B cell (primary cell): ENCODE data around the gene CPB2. TPM values are rescaled to one million over a fixed set of nuclear protein-coding genes. Genes with fewer than 3 reads are reported as not detected.

Experiments used
- ATAC-seq: fragments of 200-7000 bp; cut with Tn5 transposase; one replicate; pipeline ENCODE4 v1.10.0; 2021; ENCODE audit warnings: low read depth, mild to moderate bottlenecking, moderate number of reproducible peaks, moderate library complexity
- CTCF ChIA-PET: fragments of 350-600 bp; sonication (Branson Sonifier 250); formaldehyde crosslinking; loops from one replicate; lab custom pipeline; 2021; ENCODE audit warnings: antibody characterized with exemption, inconsistent platforms; lab: Charles Lee
- POLR2A ChIA-PET: fragments of 350-600 bp; sonication (Branson Sonifier 250); formaldehyde crosslinking; loops from one replicate; lab custom pipeline; 2021; ENCODE audit warnings: antibody characterized with exemption; lab: Charles Lee
- DNase-seq: peaks from one replicate; pipeline ENCODE4 v3.0.0; 2013
- H2AFZ ChIP-seq: 2 replicates; pipeline ENCODE4 v1.6.1; 2012; ENCODE audit warnings: mild to moderate bottlenecking, low read depth, low read length; ENCODE audit not compliant: insufficient read depth, poor library complexity, severe bottlenecking
- H3K27ac ChIP-seq, 2 donors: 1 replicate in 1 of 2; 2 replicates in 1 of 2; pipeline ENCODE4 v1.5.1; 2012 to 2013; ENCODE audit warnings: low read length in 2 of 2, mild to moderate bottlenecking in 2 of 2, moderate library complexity in 1 of 2
- H3K27me3 ChIP-seq, 4 experiments: fragments of 200-600 bp in 1 of 4; sonication (generic) in 1 of 4; replicated peaks in 1 of 4; 1 replicate in 2 of 4; 2 replicates in 2 of 4; pipeline versions ENCODE4 v1.6.1 to v1.7.0; 2013 to 2016; ENCODE audit warnings: low read length in 3 of 4, mild to moderate bottlenecking in 2 of 4, mixed read lengths in 1 of 4, moderate library complexity in 1 of 4; ENCODE audit not compliant: insufficient read depth in 4 of 4, control insufficient read depth in 3 of 4; ENCODE audit errors: control extremely low read depth in 1 of 4
- H3K36me3 ChIP-seq, 2 experiments: replicated peaks in 1 of 2; 1 replicate in 1 of 2; 2 replicates in 1 of 2; pipeline versions ENCODE4 v1.6.1 to v1.7.1; 2013; ENCODE audit warnings: low read length in 1 of 2; ENCODE audit not compliant: insufficient read depth in 2 of 2, control insufficient read depth in 1 of 2; ENCODE audit errors: control extremely low read depth in 1 of 2, extremely low read depth in 1 of 2
- H3K4me1 ChIP-seq, 2 donors: fragments of 200-600 bp in 1 of 2; sonication (generic) in 1 of 2; 1 replicate in 1 of 2; 2 replicates in 1 of 2; pipeline versions ENCODE4 v1.5.1 to v1.6.1; 2013 to 2017; ENCODE audit warnings: low read length in 2 of 2; ENCODE audit not compliant: control insufficient read depth in 2 of 2, insufficient read depth in 2 of 2
- H3K4me2 ChIP-seq: replicated peaks from 2 replicates; pipeline ENCODE3; 2012; ENCODE audit warnings: mild to moderate bottlenecking, low read depth, low read length; ENCODE audit not compliant: poor library complexity, severe bottlenecking
- H3K4me3 ChIP-seq, 5 experiments: fragments of 200-600 bp in 1 of 5; sonication (generic) in 1 of 5; 1 replicate in 3 of 5; 2 replicates in 2 of 5; pipeline versions ENCODE4 v1.5.1 to v1.7.0; 2011 to 2016; ENCODE audit warnings: low read length in 4 of 5, mild to moderate bottlenecking in 4 of 5, low read depth in 2 of 5, control low read depth in 1 of 5, moderate library complexity in 1 of 5; ENCODE audit not compliant: insufficient read depth in 1 of 5; ENCODE audit errors: control extremely low read depth in 1 of 5, extremely low read depth in 1 of 5
- H3K79me2 ChIP-seq: fragments of 200-600 bp; sonication (generic); one replicate; pipeline ENCODE4 v1.6.0; 2016; ENCODE audit warnings: low read length; ENCODE audit not compliant: control insufficient read depth, insufficient read depth
- H3K9ac ChIP-seq: fragments of 200-600 bp; sonication (generic); 2 replicates; pipeline ENCODE4 v1.6.1; 2017; ENCODE audit warnings: mild to moderate bottlenecking, low read length, moderate library complexity
- H3K9me3 ChIP-seq, 3 donors: one replicate each; pipeline versions ENCODE4 v1.6.1 to v1.7.1; 2013; ENCODE audit warnings: low read length in 2 of 3; ENCODE audit not compliant: control insufficient read depth in 2 of 3, insufficient read depth in 1 of 3; ENCODE audit errors: control extremely low read depth in 1 of 3
- H4K20me1 ChIP-seq: 2 replicates; pipeline ENCODE4 v1.6.0; 2012; ENCODE audit warnings: mild to moderate bottlenecking, low read length; ENCODE audit not compliant: insufficient read depth, control insufficient read depth, poor library complexity, severe bottlenecking
- H3K27ac Mint-ChIP-seq: one replicate; pipeline ENCODE4 v1.8.0; 2021; ENCODE audit warnings: mixed read lengths
- H3K27me3 Mint-ChIP-seq: one replicate; pipeline ENCODE4 v1.8.0; 2021; ENCODE audit warnings: mixed read lengths
- H3K4me1 Mint-ChIP-seq: one replicate; pipeline ENCODE4 v1.8.0; 2021; ENCODE audit warnings: mixed read lengths
- H3K4me3 Mint-ChIP-seq: one replicate; pipeline ENCODE4 v1.8.0; 2021; ENCODE audit warnings: mixed read lengths
- H3K9me3 Mint-ChIP-seq: one replicate; pipeline ENCODE4 v1.8.0; 2022; ENCODE audit warnings: mixed read lengths; ENCODE audit not compliant: insufficient read depth
- CTCF ChIP-seq: fragments of 200-600 bp; IDR thresholded peaks from one replicate; pipeline ENCODE4 v1.8.0; 2022; ENCODE audit warnings: antibody characterized with exemption, mild to moderate bottlenecking
- EZH2 ChIP-seq: IDR thresholded peaks from 2 replicates; pipeline ENCODE4 v1.6.1; 2012; ENCODE audit warnings: borderline replicate concordance, low read depth, mild to moderate bottlenecking, moderate library complexity, low read length; ENCODE audit not compliant: insufficient read depth, poor library complexity, severe bottlenecking
- WGBS: methylation state at CpG from one replicate; pipeline ENCODE4 v1.1.5; 2013; ENCODE audit warnings: missing lambda C conversion rate; ENCODE audit not compliant: insufficient coverage; 5-methylcytosine and 5-hydroxymethylcytosine counted together
- intact Hi-C: fragments of 100-400 bp; cut with micrococcal nuclease; formaldehyde crosslinking; loops from one replicate; pipeline ENCODE4 v1.10.0; 2022
- polyA plus RNA-seq: library from polyadenylated mRNA; depleted of rRNA; stranded (reverse); fragments of >200 nt; gene quantifications from 2 replicates; pipeline ENCODE4 v1.2.3, GENCODE V29; 2012
- total RNA-seq, 2 donors: library from RNA; stranded (reverse); fragments of 120-200 nt in 1 of 2; gene quantifications; 1 replicate in 1 of 2; 2 replicates in 1 of 2; pipeline versions ENCODE4 v1.2.3 to v1.2.4, GENCODE V29; 2013 to 2022

The CPB2 gene
- total and polyA plus RNA-seq, 2 donors (not counting 1 experiment from before 2014, with no cell fraction given), result not detected

- Histone ChIP-seq H3K27ac (no peak overlapping the region), H3K4me1 (no peaks in the 10 kb centered on the region), H3K9ac (no peak overlapping the region), H3K27me3 (no peaks in the 10 kb centered on the region), H4K20me1 (no peaks in the 10 kb centered on the region), H3K9me3 (no peaks in the 10 kb centered on the region), H3K36me3 (peaks cover 0 to 35% of the 10 kb centered on the region in 2 experiments), H3K79me2 (no peaks in the 10 kb centered on the region), H2AFZ (no peak overlapping the region), H3K4me2 (no peak overlapping the region), H3K4me3 (no peak overlapping the region)
- intact Hi-C loops, result no loop called here
- H3K27ac Mint-ChIP-seq, result no peak overlapping the region
- no peaks in the 10 kb centered on the region for H3K4me1 Mint-ChIP-seq
- ATAC-seq (no peak), DNase-seq (no peak)
- no peak for TF ChIP-seq EZH2
- no peak for TF ChIP-seq CTCF
- POLR2A ChIA-PET, result no interaction called here
- no CpG with 5 or more reads among the region's 2 CpGs for WGBS
- CTCF ChIA-PET, result no interaction called here
- no peaks in the 10 kb centered on the region for H3K9me3 Mint-ChIP-seq
- H3K4me3 Mint-ChIP-seq, result no peak overlapping the region
- H3K27me3 Mint-ChIP-seq, result no peaks in the 10 kb centered on the region
Observed at GRCh38 chr13:46008631-46009030, 96.2 kb downstream of the CPB2 start.

- POLR2A ChIA-PET, result no interaction called here
- Mint-ChIP-seq H3K27ac (no peak overlapping the region), H3K27me3 (no peaks in the 10 kb centered on the region), H3K4me3 (no peak overlapping the region), H3K9me3 (no peaks in the 10 kb centered on the region), H3K4me1 (peaks cover 10% of the 10 kb centered on the region)
- H3K9ac ChIP-seq, result no peak overlapping the region
- H3K27me3 ChIP-seq, result no peaks in the 10 kb centered on the region
- H4K20me1 ChIP-seq, result no peaks in the 10 kb centered on the region
- H2AFZ ChIP-seq, result no peak overlapping the region
- H3K36me3 ChIP-seq, result peaks cover 2 to 45% of the 10 kb centered on the region in 2 experiments
- CTCF ChIA-PET, result no interaction called here
- H3K79me2 ChIP-seq, result peaks cover 3% of the 10 kb centered on the region
- H3K4me2 ChIP-seq, result no peak overlapping the region
- no peaks in the 10 kb centered on the region for H3K9me3 ChIP-seq
- WGBS, result 100% methylated on average over 1 of the region's 6 CpGs
- intact Hi-C loops, result no loop called here
- DNase-seq, result no peak
- peaks cover 0 to 8% of the 10 kb centered on the region in 2 donors for H3K4me1 ChIP-seq
- H3K4me3 ChIP-seq, result no peak overlapping the region
- no peak for TF ChIP-seq EZH2
- TF ChIP-seq CTCF, result no peak
- H3K27ac ChIP-seq, result no peak overlapping the region
- no peak for ATAC-seq
Observed at GRCh38 chr13:46006688-46007452, 98.0 kb downstream of the CPB2 start.
